HepG2 (cell line): Measurements from ENCODE around the gene MARS1. TPM values are rescaled to one million over a fixed set of nuclear protein-coding genes. Genes with fewer than 3 reads are reported as not detected.

ENCODE experiments used
- ADNP ChIP-seq: sonication (generic); formaldehyde crosslinking; IDR thresholded peaks from 2 replicates; pipeline ENCODE4 v1.4.0; 2020; ENCODE audit warnings: missing genetic modification reagents
- ATM ChIP-seq: fragments of 450-650 bp; IDR thresholded peaks from 2 replicates; pipeline ENCODE4 v1.7.1; 2017; ENCODE audit warnings: mild to moderate bottlenecking, borderline replicate concordance
- ATRX ChIP-seq: sonication (generic); formaldehyde crosslinking; IDR thresholded peaks from 2 replicates; pipeline ENCODE4 v1.4.0; 2020; ENCODE audit warnings: missing genetic modification reagents, borderline replicate concordance
- CEBPB ChIP-seq: IDR thresholded peaks from 2 replicates; pipeline ENCODE4 v1.6.1; 2011; ENCODE audit warnings: low read depth, low read length, improper control_type of control experiment, borderline replicate concordance
- CHD2 ChIP-seq: IDR thresholded peaks from 2 replicates; pipeline ENCODE4 v1.6.1; 2011; ENCODE audit warnings: low read depth, low read length, improper control_type of control experiment
- DMAP1 ChIP-seq: IDR thresholded peaks from 2 replicates; pipeline ENCODE4 v1.6.1; 2016
- HNF4A ChIP-seq: sonication (generic); formaldehyde crosslinking; IDR thresholded peaks from 2 replicates; pipeline ENCODE4 v1.4.0; 2020; ENCODE audit warnings: missing genetic modification reagents
- HNRNPLL ChIP-seq: fragments of 200-400 bp; formaldehyde crosslinking; IDR thresholded peaks from 2 replicates; pipeline ENCODE4 v1.6.1; 2017; ENCODE audit warnings: mild to moderate bottlenecking, low read depth, low read length; ENCODE audit not compliant: poor library complexity, severe bottlenecking
- IKZF4 ChIP-seq: sonication (generic); formaldehyde crosslinking; IDR thresholded peaks from 2 replicates; pipeline ENCODE4 v1.5.1; 2020; ENCODE audit warnings: borderline replicate concordance, mild to moderate bottlenecking, low read depth, missing genetic modification reagents; ENCODE audit errors: not compliant biosample characterization
- IRF2 ChIP-seq: IDR thresholded peaks from 2 replicates; pipeline ENCODE4 v1.6.1; 2018; ENCODE audit warnings: missing genetic modification reagents, missing compliant biosample characterization
- KAT2B ChIP-seq: fragments of 150-350 bp; IDR thresholded peaks from 2 replicates; pipeline ENCODE4 v1.6.1; 2014; ENCODE audit warnings: low read depth, low read length, borderline replicate concordance
- KDM5A ChIP-seq: fragments of 200-600 bp; sonication (generic); IDR thresholded peaks from 2 replicates; pipeline ENCODE4 v1.7.0; 2018; ENCODE audit warnings: antibody characterized with exemption, mild to moderate bottlenecking, low read length, borderline replicate concordance
- KLF16 ChIP-seq, 2 experiments: sonication (generic) in 1 of 2; formaldehyde crosslinking in 1 of 2; IDR thresholded peaks; 2 replicates each; pipeline versions ENCODE4 v1.6.1 to v1.8.0; 2016 to 2023; ENCODE audit warnings: missing genetic modification reagents in 2 of 2, missing compliant biosample characterization in 1 of 2
- KLF9 ChIP-seq: IDR thresholded peaks from 2 replicates; pipeline ENCODE4 v1.6.1; 2016; ENCODE audit warnings: low read depth
- MTA3 ChIP-seq: sonication (generic); formaldehyde crosslinking; IDR thresholded peaks from 2 replicates; pipeline ENCODE4 v1.4.0; 2020; ENCODE audit warnings: missing genetic modification reagents
- MTF2 ChIP-seq: sonication (generic); formaldehyde crosslinking; IDR thresholded peaks from 2 replicates; pipeline ENCODE4 v1.5.0; 2020; ENCODE audit warnings: missing genetic modification reagents, borderline replicate concordance
- NFKBIZ ChIP-seq: IDR thresholded peaks from 2 replicates; pipeline ENCODE4 v1.6.1; 2018; ENCODE audit warnings: missing genetic modification reagents, missing compliant biosample characterization
- POLR2A ChIP-seq, 2 experiments: IDR thresholded peaks; 2 replicates each; pipeline ENCODE4 v1.6.1; 2011; ENCODE audit warnings: low read depth in 2 of 2, low read length in 2 of 2, mild to moderate bottlenecking in 1 of 2, moderate library complexity in 1 of 2; ENCODE audit not compliant: insufficient read depth in 1 of 2
- SSRP1 ChIP-seq: IDR thresholded peaks from 2 replicates; pipeline ENCODE4 v1.6.1; 2016; ENCODE audit warnings: control low read depth
- ZNF20 ChIP-seq: sonication (generic); formaldehyde crosslinking; IDR thresholded peaks from 2 replicates; pipeline ENCODE4 v1.4.0; 2020; ENCODE audit warnings: mild to moderate bottlenecking, moderate library complexity, missing genetic modification reagents
- ZNF33A ChIP-seq: sonication (generic); formaldehyde crosslinking; IDR thresholded peaks from 2 replicates; pipeline ENCODE4 v1.5.1; 2020; ENCODE audit warnings: missing genetic modification reagents, mild to moderate bottlenecking, moderate library complexity, borderline replicate concordance
- ZNF552 ChIP-seq: sonication (generic); formaldehyde crosslinking; IDR thresholded peaks from 2 replicates; pipeline ENCODE4 v1.9.0; 2022; ENCODE audit warnings: missing genetic modification reagents, mild to moderate bottlenecking, borderline replicate concordance
- ZNF572 ChIP-seq: sonication (generic); formaldehyde crosslinking; IDR thresholded peaks from 2 replicates; pipeline ENCODE4 v1.5.1; 2020; ENCODE audit warnings: mild to moderate bottlenecking, missing genetic modification reagents
- ZNF780A ChIP-seq: sonication (generic); formaldehyde crosslinking; IDR thresholded peaks from 2 replicates; pipeline ENCODE4 v1.8.0; 2022; ENCODE audit warnings: mild to moderate bottlenecking, missing genetic modification reagents, moderate library complexity
- ZNF816 ChIP-seq: sonication (generic); formaldehyde crosslinking; IDR thresholded peaks from 2 replicates; pipeline ENCODE4 v1.8.0; 2022; ENCODE audit warnings: missing genetic modification reagents, mild to moderate bottlenecking, borderline replicate concordance
- ZSCAN21 ChIP-seq: sonication (generic); formaldehyde crosslinking; IDR thresholded peaks from 2 replicates; pipeline ENCODE4 v1.8.0; 2022; ENCODE audit warnings: mild to moderate bottlenecking, missing genetic modification reagents, moderate library complexity, borderline replicate concordance
- polyA plus RNA-seq, 8 experiments: library from polyadenylated mRNA; depleted of rRNA in 3 of 8; stranded (reverse) in 7 of 8; unstranded in 1 of 8; fragments of >200 nt; fragmentation: Illumina TruSeq in 4 of 8; extraction: Trizol in 4 of 8; gene quantifications; 2 replicates each; pipeline versions ENCODE4 v1.2.1 to v1.2.3, GENCODE V29; 2011 to 2016; ENCODE audit warnings: low read depth in 4 of 8, missing spikeins in 1 of 8, mixed read lengths in 1 of 8; ENCODE audit not compliant: insufficient read depth in 1 of 8
- total RNA-seq, 5 experiments: library from RNA; depleted of rRNA; stranded (reverse); fragments of >200 nt; fragmentation: Illumina TruSeq; extraction: Trizol; gene quantifications; 2 replicates each; pipeline ENCODE4 v1.2.3, GENCODE V29; 2016; ENCODE audit warnings: low read depth in 1 of 5
- TF ChIP-seq, protein P1 (sequence below): sonication (generic); formaldehyde crosslinking; IDR thresholded peaks from 2 replicates; pipeline ENCODE4 v1.8.1; 2023; ENCODE audit warnings: mild to moderate bottlenecking, missing genetic modification reagents, borderline replicate concordance
- TF ChIP-seq, protein P2 (sequence below): sonication (generic); formaldehyde crosslinking; IDR thresholded peaks from 2 replicates; pipeline ENCODE4 v1.4.0; 2020; ENCODE audit warnings: mild to moderate bottlenecking, missing genetic modification reagents
- TF ChIP-seq, protein P3 (sequence below): sonication (generic); formaldehyde crosslinking; IDR thresholded peaks from 2 replicates; pipeline ENCODE4 v1.8.0; 2022; ENCODE audit warnings: low read depth, missing genetic modification reagents

Gene MARS1
- total and polyA plus RNA-seq, 2 of the 13 experiments (the other 11 are each of a cell fraction or from before 2014, with no cell fraction given) = 115 to 181 TPM

DNA sequence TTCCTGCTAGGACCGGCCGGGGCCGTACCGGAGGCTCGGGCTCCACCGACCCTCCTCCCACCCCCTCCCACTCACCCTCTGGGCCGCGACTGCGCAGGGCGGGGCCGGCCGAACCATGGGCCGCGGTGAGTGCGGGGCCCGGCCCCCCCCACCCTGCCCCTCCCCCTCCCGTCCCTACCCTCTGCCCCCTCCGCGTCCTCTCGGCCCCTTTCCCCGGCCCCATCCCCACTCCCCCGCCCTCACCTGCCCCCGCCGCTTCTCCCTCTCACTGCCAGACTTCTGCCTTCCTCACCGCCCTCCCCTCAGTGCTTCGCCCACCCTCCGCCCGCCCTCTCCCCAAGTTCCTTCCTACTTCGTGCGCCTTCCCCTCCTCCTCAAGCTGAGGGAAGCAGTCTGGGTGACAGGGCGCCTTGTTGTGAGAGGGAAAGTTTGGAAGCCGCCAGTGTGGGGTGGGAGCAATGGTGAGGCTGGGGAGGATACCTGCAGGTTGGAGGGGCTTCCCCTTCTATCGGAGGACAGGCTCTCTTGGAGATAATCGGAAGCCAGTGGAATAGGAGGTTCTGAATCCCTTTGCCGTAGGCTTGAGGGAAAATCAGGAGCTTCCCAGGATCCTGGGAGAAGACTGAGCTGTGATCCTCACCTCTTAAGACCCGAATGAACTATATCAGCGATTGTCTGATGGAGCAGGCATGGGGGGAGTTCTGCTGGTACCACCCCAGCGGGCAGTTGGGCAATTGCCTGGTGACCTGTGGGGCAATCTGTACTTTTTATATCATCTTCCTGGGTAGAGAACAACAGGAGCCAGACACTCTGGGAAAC lies 35.2 kb downstream of the MARS1 start (continued):
- TF ChIP-seq ZNF780A (CRISPR knock-in tag) (no peak), ZNF20 (CRISPR knock-in tag) (no peak), KLF9 (CRISPR knock-in tag) (no peak), KAT2B (no peak), ZNF572 (CRISPR knock-in tag) (no peak), CEBPB (peak; percentile 71), ATM (no peak), KLF16 (CRISPR knock-in tag; IDR thresholded peaks at IDR 0.05) (no peak), DMAP1 (CRISPR knock-in tag) (peak; percentile 15; the same call in 1 of the 2 replicates), MTA3 (no peak), SSRP1 (0 out of 2 replicates have a peak, but pooled peaks have one; percentile 61), POLR2A (IDR thresholded peaks at IDR 0.05; ENCODE audit: insufficient read depth in 1 of 2, low read depth in 2 of 2, low read length in 2 of 2) (peak in 1 of 2 experiments; percentile 64; a peak in 2 of 4 replicates), MTF2 (CRISPR knock-in tag) (no peak), IRF2 (no peak), ZSCAN21 (0 out of 2 replicates have a peak, but pooled peaks have one; percentile 41), ZNF816 (CRISPR knock-in tag) (no peak), IKZF4 (CRISPR knock-in tag) (no peak), KDM5A (peak; percentile 47; the same call in 1 of the 2 replicates), ATRX (CRISPR knock-in tag) (no peak), HNF4A (no peak), HNRNPLL (peak; percentile 1), ZNF33A (CRISPR knock-in tag) (no peak), ZNF552 (CRISPR knock-in tag) (no peak), NFKBIZ (CRISPR knock-in tag) (no peak), ADNP (CRISPR knock-in tag) (no peak), CHD2 (no peak)
- TF ChIP-seq, protein P1, sequence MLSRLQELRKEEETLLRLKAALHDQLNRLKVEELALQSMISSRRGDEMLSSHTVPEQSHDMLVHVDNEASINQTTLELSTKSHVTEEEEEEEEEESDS (CRISPR knock-in tag) = no peak
- TF ChIP-seq, protein P2, sequence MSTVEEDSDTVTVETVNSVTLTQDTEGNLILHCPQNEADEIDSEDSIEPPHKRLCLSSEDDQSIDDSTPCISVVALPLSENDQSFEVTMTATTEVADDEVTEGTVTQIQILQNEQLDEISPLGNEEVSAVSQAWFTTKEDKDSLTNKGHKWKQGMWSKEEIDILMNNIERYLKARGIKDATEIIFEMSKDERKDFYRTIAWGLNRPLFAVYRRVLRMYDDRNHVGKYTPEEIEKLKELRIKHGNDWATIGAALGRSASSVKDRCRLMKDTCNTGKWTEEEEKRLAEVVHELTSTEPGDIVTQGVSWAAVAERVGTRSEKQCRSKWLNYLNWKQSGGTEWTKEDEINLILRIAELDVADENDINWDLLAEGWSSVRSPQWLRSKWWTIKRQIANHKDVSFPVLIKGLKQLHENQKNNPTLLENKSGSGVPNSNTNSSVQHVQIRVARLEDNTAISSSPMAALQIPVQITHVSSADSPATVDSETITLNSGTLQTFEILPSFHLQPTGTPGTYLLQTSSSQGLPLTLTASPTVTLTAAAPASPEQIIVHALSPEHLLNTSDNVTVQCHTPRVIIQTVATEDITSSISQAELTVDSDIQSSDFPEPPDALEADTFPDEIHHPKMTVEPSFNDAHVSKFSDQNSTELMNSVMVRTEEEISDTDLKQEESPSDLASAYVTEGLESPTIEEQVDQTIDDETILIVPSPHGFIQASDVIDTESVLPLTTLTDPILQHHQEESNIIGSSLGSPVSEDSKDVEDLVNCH (CRISPR knock-in tag) = no peak
- TF ChIP-seq, protein P3, sequence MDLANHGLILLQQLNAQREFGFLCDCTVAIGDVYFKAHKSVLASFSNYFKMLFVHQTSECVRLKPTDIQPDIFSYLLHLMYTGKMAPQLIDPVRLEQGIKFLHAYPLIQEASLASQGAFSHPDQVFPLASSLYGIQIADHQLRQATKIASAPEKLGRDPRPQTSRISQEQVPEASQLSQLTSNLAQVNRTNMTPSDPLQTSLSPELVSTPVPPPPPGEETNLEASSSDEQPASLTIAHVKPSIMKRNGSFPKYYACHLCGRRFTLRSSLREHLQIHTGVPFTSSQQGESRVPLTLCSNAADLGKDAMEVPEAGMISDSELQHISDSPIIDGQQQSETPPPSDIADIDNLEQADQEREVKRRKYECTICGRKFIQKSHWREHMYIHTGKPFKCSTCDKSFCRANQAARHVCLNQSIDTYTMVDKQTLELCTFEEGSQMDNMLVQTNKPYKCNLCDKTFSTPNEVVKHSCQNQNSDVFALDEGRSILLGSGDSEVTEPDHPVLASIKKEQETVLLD (CRISPR knock-in tag) = peak; percentile 96; the same call in 1 of the 2 replicates
